Measurements from ENCODE around the gene PROCA1. TPM values are rescaled to one million over a fixed set of nuclear protein-coding genes. Genes with fewer than 3 reads are reported as not detected.

Gene PROCA1
- total and polyA plus RNA-seq, 2 of the 13 experiments (the other 11 are each of a cell fraction or from before 2014, with no cell fraction given): 0.73 to 1.5 TPM

- TF ChIP-seq DBP (CRISPR knock-in tag; IDR thresholded peaks at IDR 0.05; ENCODE audit: not compliant biosample characterization) (no peak), ZNF446 (CRISPR knock-in tag; IDR thresholded peaks at IDR 0.05) (no peak), SNRNP70 (IDR thresholded peaks at IDR 0.05; ENCODE audit: low read depth, low read length) (no peak), YEATS2 (CRISPR knock-in tag; IDR thresholded peaks at IDR 0.05; ENCODE audit: borderline replicate concordance) (peak; percentile 71; the same call in 1 of the 2 replicates), ZKSCAN5 (CRISPR knock-in tag; IDR thresholded peaks at IDR 0.05) (no peak), KDM5B (CRISPR knock-in tag; IDR thresholded peaks at IDR 0.05; ENCODE audit: borderline replicate concordance) (peak; percentile 59; the same call in 1 of the 2 replicates), ZNF414 (CRISPR knock-in tag; IDR thresholded peaks at IDR 0.05) (no peak), NCOA5 (CRISPR knock-in tag; IDR thresholded peaks at IDR 0.05) (no peak), JDP2 (CRISPR knock-in tag; IDR thresholded peaks at IDR 0.05; ENCODE audit: borderline replicate concordance) (no peak), SYNCRIP (IDR thresholded peaks at IDR 0.05; ENCODE audit: insufficient read depth, low read depth, low read length) (no peak), TBX3 (IDR thresholded peaks at IDR 0.05; ENCODE audit: borderline replicate concordance) (no peak), NKX3-1 (CRISPR knock-in tag; IDR thresholded peaks at IDR 0.05) (no peak), ZNF337 (CRISPR knock-in tag; IDR thresholded peaks at IDR 0.05; ENCODE audit: borderline replicate concordance, low read depth) (no peak), PHB2 (IDR thresholded peaks at IDR 0.05; ENCODE audit: partially characterized antibody) (no peak), PHF8 (CRISPR knock-in tag; IDR thresholded peaks at IDR 0.05) (no peak), ZNF609 (CRISPR knock-in tag; IDR thresholded peaks at IDR 0.05; ENCODE audit: borderline replicate concordance) (no peak), ZNF597 (CRISPR knock-in tag; IDR thresholded peaks at IDR 0.05) (no peak), ZNF24 (IDR thresholded peaks at IDR 0.05) (no peak), MLX (CRISPR knock-in tag; IDR thresholded peaks at IDR 0.05) (no peak), ASH2L (IDR thresholded peaks at IDR 0.05; ENCODE audit: insufficient read length, low read depth, low read length) (no peak)
Measured at GRCh38 chr17:28750178-28751047, 38.7 kb upstream of the PROCA1 start (continued).

Data from HepG2 (cell line).